Neuronal stem cell (in vitro differentiated cells): ENCODE measurements around the gene USP15.

Experiments
- DNase-seq: peaks from one replicate; pipeline ENCODE4 v3.0.0-alpha.2; 2013; ENCODE audit warnings: low spot score
- H2AFZ ChIP-seq: one replicate; pipeline ENCODE4 v1.6.1; 2013; ENCODE audit warnings: mild to moderate bottlenecking, low read length, inconsistent platforms
- H2AK5ac ChIP-seq: 2 replicates; pipeline ENCODE4 v1.6.1; 2013; ENCODE audit warnings: low read depth, mild to moderate bottlenecking, inconsistent platforms, low read length, moderate library complexity, mixed read lengths
- H2BK120ac ChIP-seq: 2 replicates; pipeline ENCODE4 v1.6.1; 2013; ENCODE audit warnings: low read depth, mild to moderate bottlenecking, inconsistent platforms, low read length, moderate library complexity, mixed read lengths
- H2BK12ac ChIP-seq: one replicate; pipeline ENCODE4 v1.6.1; 2013; ENCODE audit warnings: low read length, inconsistent platforms
- H2BK15ac ChIP-seq: 2 replicates; pipeline ENCODE4 v1.6.1; 2013; ENCODE audit warnings: mild to moderate bottlenecking, low read length, inconsistent platforms, mixed read lengths
- H2BK5ac ChIP-seq: one replicate; pipeline ENCODE4 v1.6.1; 2013; ENCODE audit warnings: inconsistent platforms, mild to moderate bottlenecking, low read length, moderate library complexity
- H3K14ac ChIP-seq: one replicate; pipeline ENCODE4 v1.6.1; 2013; ENCODE audit warnings: low read length, inconsistent platforms
- H3K18ac ChIP-seq: 2 replicates; pipeline ENCODE4 v1.6.1; 2013; ENCODE audit warnings: low read length, inconsistent platforms
- H3K23ac ChIP-seq: 2 replicates; pipeline ENCODE4 v1.6.1; 2013; ENCODE audit warnings: low read depth, mild to moderate bottlenecking, mixed read lengths, low read length, inconsistent platforms; ENCODE audit not compliant: poor library complexity
- H3K27ac ChIP-seq: replicated peaks from 3 replicates; pipeline ENCODE4 v1.5.1; 2013; ENCODE audit warnings: low read length, inconsistent platforms
- H3K27me3 ChIP-seq, 3 experiments: 2 replicates each; pipeline ENCODE4 v1.6.1; 2013; ENCODE audit warnings: low read length in 3 of 3, mild to moderate bottlenecking in 2 of 3, inconsistent platforms in 1 of 3, low read depth in 1 of 3, mixed read lengths in 1 of 3, moderate library complexity in 1 of 3; ENCODE audit not compliant: control insufficient read depth in 3 of 3, insufficient read depth in 3 of 3
- H3K36me3 ChIP-seq, 2 donors: replicated peaks in 1 of 2; 2 replicates each; pipeline ENCODE4 v1.6.1; 2013; ENCODE audit warnings: low read length in 2 of 2; ENCODE audit not compliant: control insufficient read depth in 2 of 2, insufficient read depth in 2 of 2
- H3K4ac ChIP-seq: 2 replicates; pipeline ENCODE4 v1.6.1; 2013; ENCODE audit warnings: inconsistent platforms, mild to moderate bottlenecking, low read length, moderate library complexity
- H3K4me1 ChIP-seq, 2 donors: 1 replicate in 1 of 2; 2 replicates in 1 of 2; pipeline ENCODE4 v1.6.1; 2013; ENCODE audit warnings: low read length in 2 of 2, low read depth in 1 of 2; ENCODE audit not compliant: control insufficient read depth in 2 of 2, insufficient read depth in 1 of 2
- H3K4me2 ChIP-seq: one replicate; pipeline ENCODE4 v1.6.1; 2013; ENCODE audit warnings: mild to moderate bottlenecking, low read length, inconsistent platforms; ENCODE audit not compliant: insufficient read depth, poor library complexity, severe bottlenecking
- H3K4me3 ChIP-seq, 2 donors: 2 replicates each; pipeline ENCODE4 v1.5.1; 2013; ENCODE audit warnings: low read length in 2 of 2, mild to moderate bottlenecking in 2 of 2, inconsistent platforms in 1 of 2, moderate library complexity in 1 of 2
- H3K79me1 ChIP-seq: one replicate; pipeline ENCODE4 v1.6.1; 2013; ENCODE audit warnings: low read depth, mild to moderate bottlenecking, inconsistent platforms, low read length, moderate library complexity
- H3K9ac ChIP-seq: one replicate; pipeline ENCODE4 v1.6.1; 2013; ENCODE audit warnings: mild to moderate bottlenecking, low read depth, low read length, inconsistent platforms; ENCODE audit not compliant: poor library complexity
- H3K9me3 ChIP-seq, 2 donors: replicated peaks in 1 of 2; 2 replicates each; pipeline versions ENCODE3 to v1.6.1; 2013; ENCODE audit warnings: low read length in 2 of 2, mild to moderate bottlenecking in 2 of 2, inconsistent platforms in 1 of 2, low read depth in 1 of 2, mixed read lengths in 1 of 2, moderate library complexity in 1 of 2; ENCODE audit not compliant: control insufficient read depth in 2 of 2, insufficient read depth in 1 of 2
- H4K8ac ChIP-seq: one replicate; pipeline ENCODE4 v1.6.1; 2013; ENCODE audit warnings: low read depth, mild to moderate bottlenecking, inconsistent platforms, low read length, moderate library complexity
- H4K91ac ChIP-seq: one replicate; pipeline ENCODE4 v1.6.1; 2013; ENCODE audit warnings: low read length, low read depth, mild to moderate bottlenecking, inconsistent platforms; ENCODE audit not compliant: poor library complexity
- WGBS, 2 donors: extraction: QIAGEN DNeasy Blood & Tissue Kit; methylation state at CpG; one replicate each; pipeline ENCODE4 v1.1.7; 2013; ENCODE audit warnings: missing lambda C conversion rate in 2 of 2, mixed read lengths in 1 of 2; ENCODE audit not compliant: insufficient read length in 2 of 2, insufficient replicate concordance in 1 of 2; ENCODE audit errors: extremely low coverage in 2 of 2; 5-methylcytosine and 5-hydroxymethylcytosine counted together

The USP15 gene

GRCh38 chr12:62319058-62319457 is 58.9 kb downstream of the USP15 start:
- no peak overlapping the region for H3K18ac ChIP-seq
- H4K91ac ChIP-seq, result no peak overlapping the region
- no peaks in the 10 kb centered on the region for H3K27me3 ChIP-seq
- H2BK12ac ChIP-seq, result no peak overlapping the region
- no peak for DNase-seq
- no peak overlapping the region for H2BK120ac ChIP-seq
- H3K14ac ChIP-seq, result no peak overlapping the region
- H3K9me3 ChIP-seq, result no peaks in the 10 kb centered on the region
- H3K23ac ChIP-seq, result no peak overlapping the region
- no peaks in the 10 kb centered on the region for H3K79me1 ChIP-seq
- H3K27ac ChIP-seq, result no peak overlapping the region
- peaks cover 0 to 46% of the 10 kb centered on the region in 2 donors for H3K36me3 ChIP-seq
- H3K4me3 ChIP-seq, result no peak overlapping the region
- no peak overlapping the region for H3K4me2 ChIP-seq
- H2BK15ac ChIP-seq, result no peak overlapping the region
- no peaks in the 10 kb centered on the region for H3K4me1 ChIP-seq
- no peak overlapping the region for H3K9ac ChIP-seq
- H2BK5ac ChIP-seq, result no peak overlapping the region
- H3K4ac ChIP-seq, result no peak overlapping the region
- H2AFZ ChIP-seq, result no peak overlapping the region
- WGBS, 2 donors, result no CpG with 5 or more reads among the region's 2 CpGs
- no peak overlapping the region for H4K8ac ChIP-seq
- H2AK5ac ChIP-seq, result no peak overlapping the region

GRCh38 chr12:62320054-62320453 is 59.9 kb downstream of the USP15 start:
- Histone ChIP-seq H2AK5ac (no peak overlapping the region), H2BK12ac (no peak overlapping the region), H4K8ac (no peak overlapping the region), H3K9ac (no peak overlapping the region), H2BK120ac (no peak overlapping the region), H3K18ac (no peak overlapping the region), H2BK15ac (no peak overlapping the region), H3K4me2 (no peak overlapping the region), H3K79me1 (no peaks in the 10 kb centered on the region), H3K23ac (no peak overlapping the region), H3K36me3 (peaks cover 0 to 46% of the 10 kb centered on the region in 2 donors), H3K4me3 (no peak overlapping the region), H3K14ac (no peak overlapping the region), H3K27ac (no peak overlapping the region), H2BK5ac (no peak overlapping the region), H3K9me3 (no peaks in the 10 kb centered on the region), H2AFZ (no peak overlapping the region), H3K4ac (no peak overlapping the region), H3K4me1 (no peaks in the 10 kb centered on the region), H4K91ac (no peak overlapping the region), H3K27me3 (no peaks in the 10 kb centered on the region)
- WGBS, 2 donors, result no CpG with 5 or more reads among the region's 3 CpGs
- no peak for DNase-seq

GRCh38 chr12:62323386-62323785 is 63.2 kb downstream of the USP15 start:
- Histone ChIP-seq H2BK15ac (no peak overlapping the region), H3K4me1 (no peaks in the 10 kb centered on the region), H3K9me3 (no peaks in the 10 kb centered on the region), H3K79me1 (no peaks in the 10 kb centered on the region), H4K8ac (no peak overlapping the region), H3K4me3 (no peak overlapping the region), H2AK5ac (no peak overlapping the region), H4K91ac (no peak overlapping the region), H3K36me3 (peaks cover 0 to 42% of the 10 kb centered on the region in 2 donors), H3K9ac (no peak overlapping the region), H2BK12ac (no peak overlapping the region), H2AFZ (no peak overlapping the region), H3K18ac (no peak overlapping the region), H2BK120ac (no peak overlapping the region), H3K27me3 (no peaks in the 10 kb centered on the region), H3K27ac (no peak overlapping the region), H3K4ac (no peak overlapping the region), H3K23ac (no peak overlapping the region), H2BK5ac (no peak overlapping the region), H3K14ac (no peak overlapping the region), H3K4me2 (no peak overlapping the region)
- DNase-seq, result no peak
- no CpG with 5 or more reads among the region's 2 CpGs for WGBS, 2 donors

- H4K8ac ChIP-seq, result no peak overlapping the region
- H3K36me3 ChIP-seq, result peaks cover 0 to 11% of the 10 kb centered on the region in 2 donors
- H2AK5ac ChIP-seq, result no peak overlapping the region
- H3K79me1 ChIP-seq, result no peaks in the 10 kb centered on the region
- no peak overlapping the region for H3K14ac ChIP-seq
- H4K91ac ChIP-seq, result no peak overlapping the region
- H3K23ac ChIP-seq, result no peak overlapping the region
- H3K9ac ChIP-seq, result no peak overlapping the region
- no peaks in the 10 kb centered on the region for H3K4me1 ChIP-seq
- H3K27ac ChIP-seq, result no peak overlapping the region
- H3K4me2 ChIP-seq, result no peak overlapping the region
- H3K18ac ChIP-seq, result no peak overlapping the region
- H3K27me3 ChIP-seq, result no peaks in the 10 kb centered on the region
- H2BK15ac ChIP-seq, result no peak overlapping the region
- H2AFZ ChIP-seq, result no peak overlapping the region
- no peaks in the 10 kb centered on the region for H3K9me3 ChIP-seq
- H2BK120ac ChIP-seq, result no peak overlapping the region
- no CpG with 5 or more reads among the region's 1 CpG for WGBS, 2 donors
- H3K4me3 ChIP-seq, result no peak overlapping the region
- no peak overlapping the region for H2BK12ac ChIP-seq
- no peak for DNase-seq
- no peak overlapping the region for H2BK5ac ChIP-seq
- H3K4ac ChIP-seq, result no peak overlapping the region
Measured at GRCh38 chr12:62328296-62328921, 68.2 kb downstream of the USP15 start.
